ENCODE data around the gene EXOSC5. TPM values are rescaled to one million over a fixed set of nuclear protein-coding genes. Genes with fewer than 3 reads are reported as not detected.

Gene EXOSC5
- total RNA-seq, 1 experiment from 2014 or later, result 43.1 TPM

GRCh38 chr19:41424335-41425173 lies 27.4 kb upstream of the EXOSC5 start:
- Histone ChIP-seq H3K9me3 (ENCODE audit: low read depth, low read length, poor library complexity, severe bottlenecking) (no peaks in the 10 kb centered on the region), H3K27me3 (replicated peaks; ENCODE audit: insufficient read depth, low read depth, low read length, poor library complexity) (no peaks in the 10 kb centered on the region), H3K4me1 (ENCODE audit: insufficient read depth, low read length, poor library complexity, severe bottlenecking) (peaks cover 25% of the 10 kb centered on the region), H3K4me3 (ENCODE audit: low read depth, low read length, poor library complexity, severe bottlenecking) (no peak overlapping the region), H3K36me3 (ENCODE audit: insufficient read depth, low read length, poor library complexity, severe bottlenecking) (peaks cover 17% of the 10 kb centered on the region), H3K27ac (ENCODE audit: low read depth, low read length, poor library complexity, severe bottlenecking) (no peak overlapping the region)
- intact Hi-C loops (cut with micrococcal nuclease; ENCODE audit: unreplicated experiment), result no loop called here
- CTCF ChIA-PET, result no interaction called here
- no TSS peak for BruUV-seq (replicated peaks)
- POLR2A ChIA-PET (ENCODE audit: low non-redundant PET), result no interaction called here
- no peak for TF ChIP-seq EZH2 (IDR thresholded peaks at IDR 0.05; ENCODE audit: borderline replicate concordance, low read depth, low read length, poor library complexity, severe bottlenecking)
- TF ChIP-seq CTCF (conservative IDR thresholded peaks at IDR 0.05; ENCODE audit: low read depth, low read length), result no peak
- DNase-seq (ENCODE audit: low spot score), result no peak

GRCh38 chr19:41422955-41423354 lies 25.8 kb upstream of the EXOSC5 start:
- POLR2A ChIA-PET (ENCODE audit: low non-redundant PET), result no interaction called here
- TF ChIP-seq CTCF (conservative IDR thresholded peaks at IDR 0.05; ENCODE audit: low read depth, low read length) (no peak), EZH2 (IDR thresholded peaks at IDR 0.05; ENCODE audit: borderline replicate concordance, low read depth, low read length, poor library complexity, severe bottlenecking) (no peak)
- intact Hi-C loops (cut with micrococcal nuclease; ENCODE audit: unreplicated experiment), result no loop called here
- CTCF ChIA-PET, result interaction anchor here (0.7 kb wide), 1 partner anchor 9 kb away, joined by 4 read pairs; no protein-coding TSS in a partner anchor
- H3K9me3 ChIP-seq (ENCODE audit: low read depth, low read length, poor library complexity, severe bottlenecking), result no peaks in the 10 kb centered on the region
- BruUV-seq (replicated peaks), result no TSS peak
- peaks cover 14% of the 10 kb centered on the region for H3K4me1 ChIP-seq (ENCODE audit: insufficient read depth, low read length, poor library complexity, severe bottlenecking)
- no peaks in the 10 kb centered on the region for H3K27me3 ChIP-seq (replicated peaks; ENCODE audit: insufficient read depth, low read depth, low read length, poor library complexity)
- DNase-seq (ENCODE audit: low spot score), result no peak
- H3K27ac ChIP-seq (ENCODE audit: low read depth, low read length, poor library complexity, severe bottlenecking), result no peak overlapping the region
- H3K4me3 ChIP-seq (ENCODE audit: low read depth, low read length, poor library complexity, severe bottlenecking), result no peak overlapping the region
- H3K36me3 ChIP-seq (ENCODE audit: insufficient read depth, low read length, poor library complexity, severe bottlenecking), result peaks cover 13% of the 10 kb centered on the region

DNA sequence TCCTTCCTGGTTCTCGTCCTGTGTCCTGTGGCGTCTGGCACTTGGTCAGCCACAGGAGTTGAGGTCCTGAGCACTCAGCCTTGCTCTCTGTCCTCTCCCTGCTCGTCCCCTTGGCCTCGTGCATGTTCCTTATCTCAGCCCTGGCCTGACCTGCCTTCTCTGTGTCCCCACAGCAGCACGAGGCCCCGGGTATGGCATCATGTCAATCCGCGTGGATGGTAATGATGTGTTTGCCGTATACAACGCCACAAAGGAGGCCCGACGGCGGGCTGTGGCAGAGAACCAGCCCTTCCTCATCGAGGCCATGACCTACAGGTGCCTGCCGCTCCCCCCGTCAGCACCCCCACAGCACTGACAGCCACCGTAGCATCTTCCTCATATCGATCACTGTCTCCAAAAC lies 25.3 kb upstream of the EXOSC5 start:
- ChIA-PET CTCF (no interaction called here), POLR2A (ENCODE audit: low non-redundant PET) (no interaction called here)
- no TSS peak for BruUV-seq (replicated peaks)
- Histone ChIP-seq H3K4me1 (ENCODE audit: insufficient read depth, low read length, poor library complexity, severe bottlenecking) (peaks cover 9% of the 10 kb centered on the region), H3K27me3 (replicated peaks; ENCODE audit: insufficient read depth, low read depth, low read length, poor library complexity) (no peaks in the 10 kb centered on the region), H3K27ac (ENCODE audit: low read depth, low read length, poor library complexity, severe bottlenecking) (no peak overlapping the region), H3K4me3 (ENCODE audit: low read depth, low read length, poor library complexity, severe bottlenecking) (no peak overlapping the region), H3K36me3 (ENCODE audit: insufficient read depth, low read length, poor library complexity, severe bottlenecking) (peaks cover 13% of the 10 kb centered on the region), H3K9me3 (ENCODE audit: low read depth, low read length, poor library complexity, severe bottlenecking) (no peaks in the 10 kb centered on the region)
- DNase-seq (ENCODE audit: low spot score), result no peak
- TF ChIP-seq EZH2 (IDR thresholded peaks at IDR 0.05; ENCODE audit: borderline replicate concordance, low read depth, low read length, poor library complexity, severe bottlenecking) (no peak), CTCF (conservative IDR thresholded peaks at IDR 0.05; ENCODE audit: low read depth, low read length) (no peak)
- intact Hi-C loops (cut with micrococcal nuclease; ENCODE audit: unreplicated experiment), result no loop called here
